Hematopoietic multipotent progenitor cell treated with erythropoietin and hydrocortisone succinate and interleukin-3 and kit ligand, for 4 days (in vitro differentiated cells): ENCODE measurements around the gene ERBB4.
A peak's percentile ranks its signal among the peaks of the same experiment; 100 is the strongest.
"Not testable (repeated sequence)": the region's sequence is repeated elsewhere in the genome, so short reads cannot be mapped to it uniquely, and the experiment has no call there.

Experiments used
- DNase-seq: peaks from one replicate; pipeline ENCODE4 v3.0.0-alpha.2; 2015

The ERBB4 gene

DNA sequence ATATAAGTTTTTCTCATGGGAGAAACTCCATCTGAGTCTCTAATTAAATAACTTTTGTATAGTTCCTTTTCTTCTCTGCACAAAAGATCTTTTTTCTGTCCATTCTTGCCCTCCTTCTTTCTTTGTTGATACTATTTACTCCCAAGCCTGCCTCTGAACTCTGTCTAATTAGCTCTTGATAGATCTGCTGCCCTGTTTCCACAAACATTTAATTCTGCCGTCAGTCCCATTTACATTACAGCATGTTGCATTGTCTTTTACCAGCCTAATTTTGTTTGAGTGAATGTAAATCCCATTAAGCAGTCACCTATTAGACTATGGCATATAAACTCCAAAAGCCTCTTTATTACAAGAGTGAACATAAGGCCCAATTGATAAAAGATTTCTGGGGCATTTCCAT, 254.4 kb downstream of the ERBB4 start:
- DNase-seq = no peak

- DNase-seq = no peak
These were observed 255.8 kb downstream of the ERBB4 start for GRCh38 chr2:212282671-212283261.

DNA sequence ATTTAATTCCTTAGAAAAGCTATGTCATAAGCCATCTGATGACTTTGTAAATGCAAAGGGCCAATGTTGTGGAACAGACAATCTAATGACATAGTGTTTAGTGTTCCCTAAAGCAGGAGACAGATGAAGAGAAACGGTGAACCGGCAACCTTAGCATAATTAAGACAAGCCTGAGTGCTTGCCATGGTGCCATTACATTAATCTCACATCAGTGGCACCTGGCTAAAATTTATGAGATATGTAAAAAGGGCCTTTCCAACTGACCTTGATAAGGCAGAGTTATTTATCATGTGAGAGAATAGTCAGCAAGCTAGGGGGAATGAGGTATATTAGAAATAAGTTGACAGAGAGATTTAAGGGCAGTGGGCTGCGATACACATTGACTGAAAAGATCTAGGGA, 261.8 kb downstream of the ERBB4 start:
- DNase-seq = no peak

- no peak for DNase-seq
These were observed 264.4 kb downstream of the ERBB4 start for GRCh38 chr2:212274215-212274614.

GRCh38 chr2:212271583-212271982, 267.0 kb downstream of the ERBB4 start:
- DNase-seq = no peak

DNA sequence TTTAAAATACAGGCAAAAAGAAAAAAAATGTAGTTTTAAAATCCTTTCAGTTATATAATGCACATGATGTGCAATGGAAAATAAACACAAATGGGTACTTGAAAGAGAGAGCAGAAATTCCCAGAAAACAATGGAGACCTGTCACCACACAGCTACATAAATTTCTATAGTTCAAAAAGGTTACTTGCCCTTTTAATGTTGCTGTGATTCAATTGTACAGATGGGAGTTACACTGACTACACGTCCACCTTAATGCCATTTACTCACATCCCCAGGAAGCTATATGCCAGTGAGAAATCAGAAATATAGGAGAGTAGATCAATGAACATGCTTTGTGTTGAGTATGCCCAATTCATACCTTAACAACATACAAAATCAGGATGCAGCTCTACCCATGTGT, 269.6 kb downstream of the ERBB4 start:
- no peak for DNase-seq

- no peak for DNase-seq
These were observed 272.3 kb downstream of the ERBB4 start for GRCh38 chr2:212266297-212266696.

DNA sequence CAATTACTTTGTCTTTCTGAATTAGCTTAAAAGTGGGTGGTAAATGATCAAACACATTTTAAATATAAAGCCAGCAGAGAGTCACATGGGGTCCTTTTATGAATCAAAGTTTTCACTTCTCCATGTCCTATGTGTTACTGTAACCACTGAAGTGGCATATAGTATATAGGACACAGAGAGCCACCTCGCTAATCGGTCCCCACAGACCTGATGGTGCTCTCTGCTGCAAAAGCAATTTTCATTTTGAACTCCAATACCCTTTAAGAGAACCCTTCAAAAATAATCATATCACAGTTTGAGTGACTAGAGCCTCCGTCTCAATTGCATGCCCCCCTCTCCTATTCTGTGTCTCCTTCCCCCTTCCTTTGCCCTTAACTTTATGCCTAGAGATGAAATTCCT, 272.8 kb downstream of the ERBB4 start:
- DNase-seq = no peak

GRCh38 chr2:212264187-212264586, 274.4 kb downstream of the ERBB4 start:
- no peak for DNase-seq

GRCh38 chr2:212259226-212259625, 279.4 kb downstream of the ERBB4 start:
- DNase-seq = no peak

DNA sequence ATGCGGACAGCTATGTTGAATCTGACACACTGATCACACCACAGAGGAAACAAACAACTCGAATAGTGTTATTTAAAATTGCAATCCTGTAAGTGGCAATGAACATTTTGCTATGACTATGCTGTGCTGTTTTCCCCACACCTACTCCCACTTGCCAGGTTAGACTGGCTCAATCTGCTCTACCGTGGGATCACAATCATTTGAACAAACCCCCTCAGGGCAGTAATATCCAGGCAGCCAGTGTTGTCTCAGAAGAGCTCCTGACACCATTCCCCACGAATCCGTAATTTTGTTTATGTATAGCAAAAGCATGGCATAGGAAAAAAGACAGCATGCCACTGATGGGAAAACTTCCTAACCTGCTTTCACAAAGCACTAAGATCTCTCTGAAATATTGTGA, 284.3 kb downstream of the ERBB4 start:
- no peak for DNase-seq

- DNase-seq = peak; percentile 6
These were observed 289.2 kb downstream of the ERBB4 start for GRCh38 chr2:212249451-212249850.

- DNase-seq = no peak
These were observed 292.7 kb downstream of the ERBB4 start for GRCh38 chr2:212245880-212246279.

GRCh38 chr2:212242724-212243123, 295.9 kb downstream of the ERBB4 start:
- DNase-seq = no peak

- not testable (repeated sequence) for DNase-seq
These were observed 300.4 kb downstream of the ERBB4 start for GRCh38 chr2:212238152-212238551.

GRCh38 chr2:212237350-212238095, 301.1 kb downstream of the ERBB4 start:
- no peak for DNase-seq

GRCh38 chr2:212228743-212229171, 309.8 kb downstream of the ERBB4 start:
- no peak for DNase-seq

DNA sequence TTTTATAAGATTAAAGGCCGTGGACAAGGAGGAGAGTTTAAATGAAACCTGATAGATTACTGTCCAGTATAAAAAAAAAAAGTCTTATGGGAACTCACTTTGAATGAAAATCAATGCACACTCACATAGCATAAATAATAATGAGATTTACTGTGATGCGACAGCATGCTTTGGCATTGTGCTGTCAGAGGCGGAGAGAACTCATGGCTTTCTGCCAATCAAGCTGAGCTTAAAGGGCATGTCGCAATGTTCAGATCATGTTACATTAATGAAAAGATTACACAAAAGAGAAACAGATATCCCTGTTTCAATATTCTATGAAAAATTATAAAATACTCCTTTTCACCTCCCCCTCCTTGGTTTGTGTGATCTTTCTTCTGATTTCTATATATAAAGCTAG, 310.8 kb downstream of the ERBB4 start:
- peak; percentile 23 for DNase-seq

DNA sequence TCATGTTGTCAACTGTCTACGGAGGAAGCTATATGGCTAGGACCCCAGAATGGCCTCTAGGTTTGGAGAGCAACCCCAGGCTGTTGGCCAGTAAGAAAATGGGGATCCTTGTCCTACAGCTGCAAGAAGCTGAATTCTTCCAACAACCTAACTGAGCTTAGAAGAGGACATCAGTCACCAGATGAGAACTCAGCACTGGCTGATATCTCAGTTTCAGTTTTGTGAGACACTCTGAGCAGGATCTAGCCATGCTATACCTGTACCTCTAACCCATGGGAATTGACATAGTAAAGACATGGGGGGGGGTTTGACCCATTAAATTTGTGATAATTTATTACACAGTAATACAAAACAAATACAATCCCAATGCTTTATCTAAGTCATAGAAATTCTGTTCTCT, 312.5 kb downstream of the ERBB4 start:
- no peak for DNase-seq

- DNase-seq = no peak
These were observed 314.9 kb downstream of the ERBB4 start for GRCh38 chr2:212223696-212224095.

DNA sequence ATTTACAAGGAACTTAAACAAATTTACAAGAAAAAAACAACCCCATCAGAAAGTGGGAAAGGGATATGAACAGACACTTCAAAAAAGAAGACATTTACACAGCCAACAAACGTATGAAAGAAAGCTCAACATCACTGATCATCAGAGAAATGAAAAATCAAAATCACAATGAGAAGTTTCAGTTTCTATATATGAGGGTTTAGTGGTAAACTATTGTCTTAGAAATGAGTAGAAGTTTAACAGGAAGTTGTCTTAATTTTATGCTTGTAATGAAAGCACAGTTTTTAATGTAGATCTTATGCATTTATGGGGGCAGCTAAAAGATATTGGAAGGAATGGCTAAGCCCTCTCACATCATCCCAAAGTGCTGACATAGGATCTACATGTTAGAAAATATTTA, 325.4 kb downstream of the ERBB4 start:
- DNase-seq = no peak

GRCh38 chr2:212208467-212208866, 330.1 kb downstream of the ERBB4 start:
- DNase-seq = no peak

GRCh38 chr2:212197776-212198175, 340.8 kb downstream of the ERBB4 start:
- DNase-seq = no peak

- DNase-seq = no peak
These were observed 343.0 kb downstream of the ERBB4 start for GRCh38 chr2:212195626-212196025.

DNA sequence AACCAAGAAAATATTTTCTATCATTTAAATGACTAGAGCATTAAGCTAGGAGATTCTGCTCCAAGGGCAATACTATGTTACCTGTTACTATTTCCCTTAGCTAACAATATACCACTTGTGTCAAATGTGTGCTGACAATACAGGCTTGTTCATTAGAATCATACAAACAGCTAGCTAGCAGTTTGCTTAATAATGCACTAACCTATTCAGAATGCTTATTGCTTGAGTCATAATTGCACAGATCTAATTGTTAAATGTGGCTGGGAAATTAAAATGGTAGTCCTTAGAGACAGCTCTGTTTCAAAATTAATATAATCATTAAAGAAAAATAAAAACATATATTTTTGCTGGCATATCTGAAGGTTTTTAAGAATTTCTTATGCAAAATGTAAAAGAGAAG, 344.2 kb downstream of the ERBB4 start:
- DNase-seq = no peak
